IPS-18a (cell line): ENCODE measurements around the gene KRTAP10-6.
"Not testable (repeated sequence)": the region's sequence is repeated elsewhere in the genome, so short reads cannot be mapped to it uniquely, and the experiment has no call there.

Experiments
- H3K27ac ChIP-seq: one replicate; pipeline ENCODE4 v1.5.1; 2013; ENCODE audit warnings: low read length
- H3K27me3 ChIP-seq: one replicate; pipeline ENCODE4 v1.6.1; 2013; ENCODE audit warnings: mild to moderate bottlenecking, low read length; ENCODE audit not compliant: control insufficient read depth, insufficient read depth
- H3K36me3 ChIP-seq: one replicate; pipeline ENCODE4 v1.6.1; 2013; ENCODE audit warnings: low read depth, low read length; ENCODE audit not compliant: control insufficient read depth
- H3K4me1 ChIP-seq: one replicate; pipeline ENCODE4 v1.6.1; 2013; ENCODE audit warnings: low read depth, low read length; ENCODE audit not compliant: control insufficient read depth
- H3K4me3 ChIP-seq: one replicate; pipeline ENCODE4 v1.5.1; 2013; ENCODE audit warnings: low read length
- H3K9ac ChIP-seq: one replicate; pipeline ENCODE4 v1.6.1; 2013; ENCODE audit warnings: mild to moderate bottlenecking, low read length, moderate library complexity
- H3K9me3 ChIP-seq: one replicate; pipeline ENCODE4 v1.6.1; 2013; ENCODE audit warnings: low read depth, low read length; ENCODE audit not compliant: control insufficient read depth

Gene KRTAP10-6

GRCh38 chr21:44592446-44593311 lies at the start of gene KRTAP10-6:
TSS of gene KRTAP10-6 (minus strand) at chr21:44592505. CDS start at chr21:44592484, 21 bp downstream.
- H3K9me3 ChIP-seq: no peaks in the 10 kb centered on the region
- no peak within 1 kb of the TSS for H3K4me3 ChIP-seq
- no peaks in the 10 kb centered on the region for H3K27me3 ChIP-seq
- no peak within 1 kb of the TSS for H3K27ac ChIP-seq
- H3K36me3 ChIP-seq: no peaks in the 10 kb centered on the region
- no peak within 1 kb of the TSS for H3K9ac ChIP-seq
- peaks cover 17% of the 10 kb centered on the region for H3K4me1 ChIP-seq

- Histone ChIP-seq H3K9ac (no peak overlapping the region), H3K4me1 (no peaks in the 10 kb centered on the region), H3K27ac (no peak overlapping the region), H3K36me3 (no peaks in the 10 kb centered on the region), H3K27me3 (no peaks in the 10 kb centered on the region), H3K9me3 (peaks cover 10% of the 10 kb centered on the region), H3K4me3 (no peak overlapping the region)
Measured at GRCh38 chr21:44640761-44641160, 48.5 kb upstream of the KRTAP10-6 start.

DNA sequence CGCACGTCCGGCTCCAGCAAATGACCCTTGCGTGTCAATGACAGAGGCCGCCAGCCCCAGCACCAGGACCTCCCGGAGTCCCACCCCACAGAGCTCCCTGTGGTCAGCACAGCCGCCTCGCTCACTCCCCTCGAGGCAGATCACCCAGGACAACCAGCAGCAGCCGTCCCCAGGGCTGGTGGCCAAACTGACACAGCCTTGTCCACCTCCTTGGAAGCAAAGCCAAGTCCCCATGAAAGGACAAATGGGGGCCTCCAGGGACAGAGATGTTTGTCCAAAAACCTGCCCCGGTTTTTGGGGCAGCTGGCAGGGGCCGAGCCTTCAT lies 47.0 kb upstream of the KRTAP10-6 start:
- H3K9me3 ChIP-seq: peaks cover 1% of the 10 kb centered on the region
- no peak overlapping the region for H3K9ac ChIP-seq
- H3K36me3 ChIP-seq: no peaks in the 10 kb centered on the region
- no peak overlapping the region for H3K27ac ChIP-seq
- no peak overlapping the region for H3K4me3 ChIP-seq
- no peaks in the 10 kb centered on the region for H3K27me3 ChIP-seq
- no peaks in the 10 kb centered on the region for H3K4me1 ChIP-seq

DNA sequence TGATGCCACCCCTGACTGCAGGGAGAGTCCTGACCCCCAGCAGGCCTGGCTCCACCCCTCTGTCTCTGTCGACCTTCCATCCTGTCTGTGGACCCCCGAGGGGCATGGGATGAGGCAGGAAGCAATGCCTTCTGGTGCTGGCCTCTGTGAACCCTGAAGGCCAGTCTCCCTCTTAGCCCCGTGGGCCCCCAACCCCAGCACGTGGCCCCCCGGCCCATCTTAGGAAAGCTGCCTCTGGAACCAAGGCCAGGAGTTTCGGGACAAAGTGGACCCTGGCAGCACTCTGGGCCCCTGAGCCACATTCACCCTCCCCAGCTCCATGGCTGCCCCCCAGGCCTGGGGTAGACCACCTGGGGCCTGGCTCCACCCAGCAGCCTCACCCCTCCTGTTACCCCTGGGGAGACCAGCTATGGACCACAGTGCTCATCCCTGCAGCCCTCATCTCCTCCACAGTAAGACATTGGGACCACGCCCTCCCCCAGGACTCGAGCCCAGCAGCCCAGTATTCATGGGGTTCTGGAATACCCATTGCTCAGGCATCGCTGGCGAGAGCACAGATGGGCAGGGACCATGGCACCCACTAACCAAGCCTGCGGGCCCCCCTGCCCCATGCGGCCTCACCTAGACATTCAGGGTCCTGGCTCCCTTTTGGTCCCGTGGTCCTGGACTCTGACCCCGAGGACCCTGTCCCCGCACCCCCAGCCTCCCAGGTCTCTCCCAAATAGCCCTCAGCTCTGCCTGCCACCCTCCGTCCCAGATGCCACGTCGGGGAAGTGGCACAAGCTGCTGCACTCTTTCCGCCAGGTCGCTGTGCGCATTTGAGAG lies 46.4 kb upstream of the KRTAP10-6 start:
- H3K9ac ChIP-seq, H3K27me3 ChIP-seq, H3K27ac ChIP-seq, H3K4me3 ChIP-seq, H3K36me3 ChIP-seq, H3K4me1 ChIP-seq, H3K9me3 ChIP-seq: not testable (repeated sequence)

- not testable (repeated sequence) for H3K9me3 ChIP-seq, H3K4me1 ChIP-seq, H3K27me3 ChIP-seq, H3K9ac ChIP-seq, H3K36me3 ChIP-seq, H3K27ac ChIP-seq, H3K4me3 ChIP-seq
Measured at GRCh38 chr21:44637851-44638348, 45.6 kb upstream of the KRTAP10-6 start.

DNA sequence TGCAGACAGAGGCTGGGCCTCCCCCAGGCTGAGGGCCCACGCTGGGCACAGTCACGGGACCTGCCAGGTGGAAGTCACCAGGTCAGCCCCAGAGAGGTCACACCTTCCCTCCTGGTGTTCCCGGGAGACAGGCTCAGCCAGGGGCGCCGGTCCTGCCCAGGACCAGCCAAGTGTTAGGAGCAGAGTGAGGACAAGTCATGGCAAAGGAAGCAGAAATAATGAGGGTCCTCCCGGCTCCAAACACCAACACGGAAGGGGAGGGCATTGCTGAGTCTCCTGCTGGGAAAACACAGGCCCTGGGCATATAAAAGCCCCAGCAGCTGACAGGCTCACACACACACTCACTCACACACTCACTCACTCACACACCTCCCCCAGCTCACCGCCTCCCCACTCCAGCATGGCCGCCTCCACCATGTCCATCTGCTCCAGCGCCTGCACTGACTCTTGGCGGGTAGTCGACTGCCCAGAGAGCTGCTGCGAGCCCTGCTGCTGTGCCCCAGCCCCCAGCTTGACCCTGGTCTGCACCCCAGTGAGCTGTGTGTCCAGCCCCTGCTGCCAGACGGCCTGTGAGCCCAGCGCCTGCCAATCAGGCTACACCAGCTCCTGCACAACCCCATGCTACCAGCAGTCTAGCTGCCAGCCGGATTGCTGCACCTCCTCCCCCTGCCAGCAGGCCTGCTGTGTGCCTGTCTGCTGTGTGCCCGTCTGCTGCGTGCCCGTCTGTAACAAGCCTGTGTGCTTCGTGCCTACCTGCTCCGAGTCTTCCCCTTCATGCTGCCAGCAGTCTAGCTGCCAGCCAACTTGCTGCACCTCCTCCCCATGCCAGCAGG lies 44.9 kb upstream of the KRTAP10-6 start, which contains the start of gene KRTAP10-10:
KRTAP10-10 (plus strand) TSS at position 339 of the 833 bp plus-strand sequence; CDS start at position 401, 62 bp downstream.
- Histone ChIP-seq H3K36me3 (no peaks in the 10 kb centered on the region), H3K27me3 (no peaks in the 10 kb centered on the region), H3K27ac (no peak within 1 kb of the TSS), H3K4me3 (no peak within 1 kb of the TSS), H3K9ac (no peak within 1 kb of the TSS), H3K9me3 (no peaks in the 10 kb centered on the region), H3K4me1 (no peaks in the 10 kb centered on the region)

GRCh38 chr21:44636209-44637017 lies 44.1 kb upstream of the KRTAP10-6 start:
- Histone ChIP-seq H3K9me3 (no peaks in the 10 kb centered on the region), H3K36me3 (no peaks in the 10 kb centered on the region), H3K9ac (no peak overlapping the region), H3K27ac (no peak overlapping the region), H3K4me3 (no peak overlapping the region), H3K27me3 (no peaks in the 10 kb centered on the region), H3K4me1 (no peaks in the 10 kb centered on the region)

- no peak overlapping the region for H3K27ac ChIP-seq
- H3K27me3 ChIP-seq: no peaks in the 10 kb centered on the region
- no peak overlapping the region for H3K4me3 ChIP-seq
- no peaks in the 10 kb centered on the region for H3K36me3 ChIP-seq
- no peak overlapping the region for H3K9ac ChIP-seq
- no peaks in the 10 kb centered on the region for H3K4me1 ChIP-seq
- no peaks in the 10 kb centered on the region for H3K9me3 ChIP-seq
Measured at GRCh38 chr21:44632067-44632466, 39.8 kb upstream of the KRTAP10-6 start.

GRCh38 chr21:44630440-44630839 lies 38.1 kb upstream of the KRTAP10-6 start:
- no peak overlapping the region for H3K27ac ChIP-seq
- no peaks in the 10 kb centered on the region for H3K9me3 ChIP-seq

DNA sequence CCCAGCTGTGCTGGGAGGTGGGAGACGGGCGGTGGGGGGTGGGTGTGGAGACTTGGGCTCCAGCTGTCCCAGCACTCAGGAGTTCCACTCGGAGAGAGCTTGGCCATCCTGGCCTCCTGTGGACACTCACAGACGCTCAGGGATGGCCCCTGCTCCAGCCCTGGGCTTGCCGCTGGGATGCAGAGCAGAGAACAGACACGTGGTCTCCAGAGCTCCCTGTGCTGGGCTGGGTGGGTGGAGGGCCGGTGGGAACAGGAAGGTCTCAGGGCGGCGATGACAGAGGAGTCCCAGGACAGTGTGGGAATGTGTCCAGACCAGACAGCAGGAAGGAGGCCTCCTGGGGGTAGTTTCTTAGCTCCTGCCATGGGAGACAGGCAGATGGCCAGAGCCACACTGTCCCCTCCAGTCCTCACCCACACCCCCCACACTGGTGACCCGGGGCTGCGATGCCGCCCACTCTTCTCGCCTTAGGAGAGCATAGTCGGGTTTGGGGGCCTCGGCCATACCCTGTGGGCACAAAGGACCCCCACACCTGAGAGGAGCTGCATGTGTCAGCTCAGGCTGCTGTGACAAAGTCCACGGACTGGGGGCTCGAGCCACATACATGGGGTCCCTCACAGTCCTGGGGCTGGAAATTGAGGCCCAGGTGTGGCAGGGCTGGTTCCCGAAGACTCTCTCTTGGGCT lies 36.5 kb upstream of the KRTAP10-6 start:
- Histone ChIP-seq H3K4me3 (no peak overlapping the region), H3K27me3 (no peaks in the 10 kb centered on the region), H3K36me3 (no peaks in the 10 kb centered on the region), H3K9me3 (peaks cover 8% of the 10 kb centered on the region), H3K9ac (no peak overlapping the region), H3K4me1 (no peaks in the 10 kb centered on the region), H3K27ac (no peak overlapping the region)

More at GRCh38 chr21:44630440-44630839, 38.1 kb upstream of the KRTAP10-6 start:
- H3K4me1 ChIP-seq: no peaks in the 10 kb centered on the region
- no peaks in the 10 kb centered on the region for H3K36me3 ChIP-seq
- H3K9ac ChIP-seq: no peak overlapping the region
- no peak overlapping the region for H3K4me3 ChIP-seq
- H3K27me3 ChIP-seq: no peaks in the 10 kb centered on the region
